GM12891 (cell line): ENCODE data around the gene UQCRHL.
"Not testable (repeated sequence)": the region's sequence is repeated elsewhere in the genome, so short reads cannot be mapped to it uniquely, and the experiment has no call there.

Experiments used
- DNase-seq: peaks from one replicate; pipeline ENCODE4 v3.0.0; 2011; ENCODE audit warnings: low spot score; ENCODE audit not compliant: insufficient read length
- FAIRE-seq: peaks from 2 replicates; lab custom pipeline; 2011; peaks lifted over from hg19 to GRCh38; lab: Jason Lieb, UNC
- PAX5 ChIP-seq: IDR thresholded peaks from 2 replicates; pipeline ENCODE4 v1.6.1; 2011; ENCODE audit warnings: low read length, moderate library complexity, mild to moderate bottlenecking; ENCODE audit not compliant: insufficient read depth, severe bottlenecking
- POLR2A ChIP-seq: IDR thresholded peaks from 2 replicates; pipeline ENCODE4 v1.6.1; 2011; ENCODE audit warnings: low read depth, low read length, control low read depth
- POLR2AphosphoS5 ChIP-seq: IDR thresholded peaks from 2 replicates; pipeline ENCODE4 v1.6.1; 2011; ENCODE audit warnings: low read depth, low read length, control low read depth
- POU2F2 ChIP-seq: IDR thresholded peaks from 2 replicates; pipeline ENCODE4 v1.6.1; 2011; ENCODE audit warnings: low read depth, mild to moderate bottlenecking, control low read depth, low read length, moderate library complexity
- SPI1 ChIP-seq: IDR thresholded peaks from 2 replicates; pipeline ENCODE4 v1.6.1; 2011; ENCODE audit warnings: low read depth, low read length, control low read depth
- TAF1 ChIP-seq: IDR thresholded peaks from 2 replicates; pipeline ENCODE4 v1.6.1; 2011; ENCODE audit warnings: low read depth, low read length, control low read depth

Gene UQCRHL

GRCh38 chr1:15835205-15835740 is 27.8 kb upstream of the UQCRHL start:
- FAIRE-seq (no peak), DNase-seq (no peak)
- TF ChIP-seq TAF1 (no peak), POU2F2 (no peak), SPI1 (no peak), PAX5 (no peak), POLR2A (0 out of 2 replicates have a peak, but pooled peaks have one; percentile 17)

- DNase-seq (no peak), FAIRE-seq (no peak)
- TF ChIP-seq POLR2AphosphoS5 (peak; percentile 83), POU2F2 (0 out of 2 replicates have a peak, but pooled peaks have one; percentile 54), SPI1 (peak; percentile 30; the same call in 1 of the 2 replicates), PAX5 (peak; percentile 49), POLR2A (peak; percentile 86), TAF1 (no peak)
These were observed 27.2 kb upstream of the UQCRHL start for GRCh38 chr1:15834406-15835204.

- TF ChIP-seq POU2F2 = no peak
- no peak for TF ChIP-seq PAX5
- TF ChIP-seq TAF1 = no peak
- TF ChIP-seq SPI1 = no peak
- TF ChIP-seq POLR2A = no peak
- no peak for DNase-seq
- peak; percentile 87 for FAIRE-seq
These were observed 26.5 kb upstream of the UQCRHL start for GRCh38 chr1:15833842-15834405.

DNA sequence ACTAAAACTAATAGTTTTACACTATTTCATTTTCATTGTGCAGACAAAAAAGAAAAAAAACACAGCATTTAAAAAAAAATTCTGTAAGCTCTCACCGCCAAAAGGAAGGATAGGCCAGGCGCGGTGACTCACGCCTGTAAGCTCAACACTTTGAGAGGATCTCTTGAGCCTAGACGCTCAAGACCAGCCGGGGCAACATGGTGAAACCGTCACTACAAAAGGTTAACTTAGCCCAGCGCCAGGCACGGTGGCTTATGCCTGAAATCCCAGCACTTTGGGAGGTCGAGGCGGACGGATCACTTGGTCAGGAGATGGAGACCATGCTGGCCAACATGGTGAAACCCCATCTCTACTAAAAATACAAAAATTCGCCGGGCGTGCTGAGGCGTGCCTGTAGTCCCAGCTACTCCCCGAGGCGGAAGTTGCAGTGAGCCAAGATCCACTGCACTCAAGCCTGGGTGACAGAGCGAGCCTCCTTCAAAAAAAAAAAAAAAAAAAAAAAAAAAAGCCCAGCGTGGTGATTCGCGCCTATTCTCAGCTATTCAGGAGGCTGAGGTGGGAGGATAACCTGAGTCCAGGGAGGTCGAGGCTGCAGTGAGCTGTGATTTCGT is 25.7 kb upstream of the UQCRHL start:
- FAIRE-seq (no peak), DNase-seq (no peak)
- no peak for TF ChIP-seq PAX5
- TF ChIP-seq POLR2AphosphoS5 = peak; percentile 27; the same call in 1 of the 2 replicates
- TF ChIP-seq POLR2A = peak; percentile 45; the same call in 1 of the 2 replicates

DNA sequence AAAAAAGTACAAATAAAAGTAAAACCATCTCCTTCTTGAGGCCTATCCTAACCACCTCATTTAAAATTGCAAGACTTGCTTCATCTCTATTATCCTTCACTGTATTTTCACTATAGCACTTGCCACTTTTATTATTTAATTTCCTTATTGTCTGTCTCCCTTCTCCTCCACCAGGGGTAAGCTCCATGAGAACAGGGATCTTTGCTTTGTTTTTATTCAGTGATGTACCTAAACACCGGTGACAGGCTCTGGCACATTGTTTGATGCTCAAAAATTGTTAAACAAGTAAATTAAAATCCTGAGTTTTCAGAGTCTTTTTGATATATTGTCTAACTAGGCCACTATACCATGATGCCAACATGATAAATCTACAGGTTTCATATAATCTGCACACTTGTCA is 22.8 kb upstream of the UQCRHL start:
- FAIRE-seq (no peak), DNase-seq (no peak)
- TF ChIP-seq POLR2A (no peak), TAF1 (no peak), POU2F2 (no peak), POLR2AphosphoS5 (no peak), SPI1 (no peak), PAX5 (no peak)

- FAIRE-seq, DNase-seq: not testable (repeated sequence)
These were observed 21.5 kb upstream of the UQCRHL start for GRCh38 chr1:15828931-15829330.

DNA sequence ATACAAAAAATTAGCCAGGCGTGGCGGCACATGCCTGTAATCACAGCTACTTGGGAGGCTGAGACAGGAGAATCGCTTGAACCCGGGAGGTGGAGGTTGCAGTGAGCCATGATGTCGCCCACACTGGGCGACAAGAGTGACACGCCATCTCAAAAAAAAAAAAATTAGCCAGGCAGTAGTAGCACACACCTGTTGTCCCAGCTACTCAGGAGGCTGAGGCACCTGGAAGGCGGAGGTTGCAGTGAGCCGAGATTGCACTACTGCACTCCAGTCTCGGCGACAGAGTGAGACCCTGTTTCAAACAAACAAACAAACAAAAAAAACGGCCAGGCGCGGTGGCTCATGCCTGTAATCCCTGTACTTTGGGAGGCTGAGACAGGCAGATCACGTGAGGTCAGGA is 20.1 kb upstream of the UQCRHL start:
- not testable (repeated sequence) for FAIRE-seq, DNase-seq

GRCh38 chr1:15826810-15827507 is 19.5 kb upstream of the UQCRHL start:
- DNase-seq = no peak
- no peak for FAIRE-seq
- TF ChIP-seq POU2F2 (no peak), POLR2A (no peak), TAF1 (no peak), POLR2AphosphoS5 (no peak), PAX5 (no peak)

- FAIRE-seq = no peak
- TF ChIP-seq POU2F2 (no peak), SPI1 (no peak), TAF1 (no peak), PAX5 (no peak), POLR2A (no peak), POLR2AphosphoS5 (no peak)
- no peak for DNase-seq
These were observed 18.4 kb upstream of the UQCRHL start for GRCh38 chr1:15825800-15826199.

- FAIRE-seq = no peak
- TF ChIP-seq PAX5 (no peak), POLR2AphosphoS5 (no peak), SPI1 (no peak), POLR2A (no peak), TAF1 (no peak), POU2F2 (no peak)
- DNase-seq = no peak
These were observed 13.0 kb upstream of the UQCRHL start for GRCh38 chr1:15820478-15820877.
